Lung (tissue), 12 donors: ENCODE results near the gene PLD2. TPM values are rescaled to one million over a fixed set of nuclear protein-coding genes. Genes with fewer than 3 reads are reported as not detected.

Source experiments
- ATAC-seq: fragments of 200-7000 bp; cut with Tn5 transposase; one replicate; pipeline ENCODE4 v1.9.1; 2020; ENCODE audit warnings: moderate number of reproducible peaks; ENCODE audit not compliant: insufficient read depth, low FRiP score
- DNase-seq, 3 donors: peaks; one replicate each; pipeline ENCODE4 v3.0.0-alpha.2; 2013 to 2017
- H3K27ac ChIP-seq, 2 donors: one replicate each; pipeline ENCODE4 v1.5.1; 2013; ENCODE audit warnings: mild to moderate bottlenecking in 2 of 2, moderate library complexity in 2 of 2, control low read depth in 1 of 2, inconsistent platforms in 1 of 2, low read depth in 1 of 2, low read length in 1 of 2
- H3K27me3 ChIP-seq, 3 donors: one replicate each; pipeline ENCODE4 v1.5.1; 2013; ENCODE audit warnings: low read length in 2 of 3; ENCODE audit not compliant: control insufficient read depth in 3 of 3, insufficient read depth in 3 of 3
- H3K36me3 ChIP-seq, 4 donors: one replicate each; pipeline ENCODE4 v1.5.1; 2013; ENCODE audit warnings: low read length in 4 of 4, mild to moderate bottlenecking in 1 of 4, moderate library complexity in 1 of 4; ENCODE audit not compliant: control insufficient read depth in 4 of 4, insufficient read depth in 4 of 4
- H3K4me1 ChIP-seq, 5 donors: one replicate each; pipeline ENCODE4 v1.5.1; 2013; ENCODE audit warnings: low read length in 5 of 5, mild to moderate bottlenecking in 2 of 5, moderate library complexity in 1 of 5; ENCODE audit not compliant: control insufficient read depth in 5 of 5, insufficient read depth in 5 of 5
- H3K4me3 ChIP-seq: one replicate; pipeline ENCODE4 v1.5.1; 2013; ENCODE audit warnings: mild to moderate bottlenecking, control low read depth, moderate library complexity
- H3K9ac ChIP-seq, 2 donors: one replicate each; pipeline ENCODE4 v1.5.1; 2013; ENCODE audit warnings: low read length in 2 of 2, control low read depth in 1 of 2; ENCODE audit not compliant: insufficient read depth in 1 of 2
- H3K9me3 ChIP-seq, 4 donors: one replicate each; pipeline ENCODE4 v1.5.1; 2013; ENCODE audit warnings: low read length in 3 of 4, mild to moderate bottlenecking in 1 of 4, moderate library complexity in 1 of 4; ENCODE audit not compliant: control insufficient read depth in 4 of 4, insufficient read depth in 3 of 4
- WGBS, 2 donors: extraction: QIAGEN DNeasy Blood & Tissue Kit; methylation state at CpG; one replicate each; pipeline ENCODE4 v1.1.7; 2013; 5-methylcytosine and 5-hydroxymethylcytosine counted together
- polyA plus RNA-seq, 2 donors: library from polyadenylated mRNA; stranded (reverse); fragments of 200-250 nt; gene quantifications; one replicate each; pipeline ENCODE4 v1.2.1, GENCODE V29; 2013
- total RNA-seq, 2 donors: library from RNA; depleted of rRNA in 1 of 2; stranded (reverse); fragments of >200 nt in 1 of 2; gene quantifications; one replicate each; pipeline ENCODE4 v1.2.1, GENCODE V29; 2014 to 2021
- TF ChIP-seq, protein P1 (sequence below): IDR thresholded peaks from 2 replicates; pipeline ENCODE4 v1.5.1; 2012; ENCODE audit warnings: mild to moderate bottlenecking; ENCODE audit errors: control extremely low read depth, extremely low read depth
- donor health status: control.
- donor health status: control.
- donor health status: Bipolar disorder and iron deficiency.
- donor health status: healthy.
- donor health status: DM: yes; HTN: yes; CAD: no.

Gene PLD2
- total and polyA plus RNA-seq, 4 donors: 18.0 to 42.3 (median 24.7) TPM

- TF ChIP-seq, protein P1, sequence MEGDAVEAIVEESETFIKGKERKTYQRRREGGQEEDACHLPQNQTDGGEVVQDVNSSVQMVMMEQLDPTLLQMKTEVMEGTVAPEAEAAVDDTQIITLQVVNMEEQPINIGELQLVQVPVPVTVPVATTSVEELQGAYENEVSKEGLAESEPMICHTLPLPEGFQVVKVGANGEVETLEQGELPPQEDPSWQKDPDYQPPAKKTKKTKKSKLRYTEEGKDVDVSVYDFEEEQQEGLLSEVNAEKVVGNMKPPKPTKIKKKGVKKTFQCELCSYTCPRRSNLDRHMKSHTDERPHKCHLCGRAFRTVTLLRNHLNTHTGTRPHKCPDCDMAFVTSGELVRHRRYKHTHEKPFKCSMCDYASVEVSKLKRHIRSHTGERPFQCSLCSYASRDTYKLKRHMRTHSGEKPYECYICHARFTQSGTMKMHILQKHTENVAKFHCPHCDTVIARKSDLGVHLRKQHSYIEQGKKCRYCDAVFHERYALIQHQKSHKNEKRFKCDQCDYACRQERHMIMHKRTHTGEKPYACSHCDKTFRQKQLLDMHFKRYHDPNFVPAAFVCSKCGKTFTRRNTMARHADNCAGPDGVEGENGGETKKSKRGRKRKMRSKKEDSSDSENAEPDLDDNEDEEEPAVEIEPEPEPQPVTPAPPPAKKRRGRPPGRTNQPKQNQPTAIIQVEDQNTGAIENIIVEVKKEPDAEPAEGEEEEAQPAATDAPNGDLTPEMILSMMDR: no peak
- Histone ChIP-seq H3K9ac (no peak overlapping the region), H3K27me3 (no peaks in the 10 kb centered on the region), H3K4me1 (peaks cover 0 to 12% (median 8%) of the 10 kb centered on the region in 5 donors), H3K27ac (no peak overlapping the region), H3K36me3 (peaks cover 0 to 38% (median 25%) of the 10 kb centered on the region in 4 donors), H3K9me3 (no peaks in the 10 kb centered on the region), H3K4me3 (no peak overlapping the region)
- DNase-seq: no peak
- no peak for ATAC-seq
- 93 to 94% methylated on average over 12 of the region's 12 CpGs for WGBS, 2 donors
Measured at GRCh38 chr17:4811471-4811870, 4.5 kb downstream of the PLD2 start.

DNA sequence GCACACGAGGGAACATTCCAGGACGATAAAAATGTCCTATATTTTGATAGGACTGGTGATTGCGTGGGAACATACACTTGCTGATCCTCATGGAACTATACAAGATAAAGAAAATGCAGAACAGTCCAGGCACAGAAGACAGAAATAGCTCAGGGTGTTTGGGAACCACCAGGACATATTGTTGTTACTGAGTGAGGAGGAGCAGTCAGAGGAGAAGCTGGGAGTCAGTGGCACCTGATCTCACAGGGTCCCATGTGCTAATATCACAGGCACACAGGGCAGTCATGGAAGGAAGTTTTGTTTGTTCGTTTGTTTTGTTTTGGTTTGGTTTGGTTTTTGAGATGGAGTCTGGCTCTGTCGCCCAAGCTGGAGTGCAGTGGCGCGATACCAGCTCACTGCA is 5.7 kb downstream of the PLD2 start:
- WGBS, 2 donors: 89 to 95% methylated on average over 7 of the region's 7 CpGs

GRCh38 chr17:4815043-4815675 is 8.2 kb downstream of the PLD2 start:
- Histone ChIP-seq H3K36me3 (peaks cover 0 to 40% (median 35%) of the 10 kb centered on the region in 4 donors), H3K9ac (no peak overlapping the region), H3K4me3 (no peak overlapping the region), H3K27me3 (no peaks in the 10 kb centered on the region), H3K4me1 (no peaks in the 10 kb centered on the region), H3K27ac (no peak overlapping the region), H3K9me3 (peaks cover 0 to 2% (median 0%) of the 10 kb centered on the region in 4 donors)
- TF ChIP-seq, protein P1: no peak
- WGBS, 2 donors: 84 to 89% methylated on average over 7 of the region's 7 CpGs
- DNase-seq (no peak), ATAC-seq (no peak)

More for the DNA sequence above, 5.7 kb downstream of the PLD2 start:
- Histone ChIP-seq H3K4me3 (no peak overlapping the region), H3K36me3 (peaks cover 0 to 45% (median 32%) of the 10 kb centered on the region in 4 donors), H3K27me3 (no peaks in the 10 kb centered on the region), H3K9ac (no peak overlapping the region), H3K27ac (no peak overlapping the region), H3K4me1 (peaks cover 0 to 10% (median 7%) of the 10 kb centered on the region in 5 donors), H3K9me3 (no peaks in the 10 kb centered on the region)
- TF ChIP-seq, protein P1: no peak
- DNase-seq: no peak
- ATAC-seq: no peak

- H3K4me3 ChIP-seq: no peak overlapping the region
Measured at GRCh38 chr17:4816826-4817225, 9.9 kb downstream of the PLD2 start.

More at GRCh38 chr17:4816826-4817225, 9.9 kb downstream of the PLD2 start:
- no peak overlapping the region for H3K9ac ChIP-seq
- DNase-seq (no peak), ATAC-seq (no peak)
- H3K4me1 ChIP-seq: no peaks in the 10 kb centered on the region
- peaks cover 0 to 33% (median 30%) of the 10 kb centered on the region in 4 donors for H3K36me3 ChIP-seq
- no peaks in the 10 kb centered on the region for H3K27me3 ChIP-seq
- TF ChIP-seq, protein P1: no peak
- WGBS, 2 donors: 93 to 96% methylated on average over 13 of the region's 13 CpGs
- H3K9me3 ChIP-seq: peaks cover 0 to 2% (median 0%) of the 10 kb centered on the region in 4 donors
- H3K27ac ChIP-seq: no peak overlapping the region
